Stimulated activated CD4-positive, alpha-beta T cell treated with anti-CD3 and anti-CD28 coated beads, TNF-alpha, amount 100 ng/mL, for 24 hours (primary cell): ENCODE measurements around the gene PET100.

Experiments
- DNase-seq, 3 experiments: peaks; one replicate each; pipeline ENCODE4 v3.0.0-alpha.2; 2020; ENCODE audit warnings: low read depth in 3 of 3

PET100 gene

GRCh38 chr19:7678971-7679751 lies 49.6 kb downstream of the PET100 start:
- DNase-seq: peak; percentile 35 to 64 (median 58)

GRCh38 chr19:7679771-7680605 lies 50.4 kb downstream of the PET100 start:
- no peak for DNase-seq

GRCh38 chr19:7680606-7681339 lies 51.2 kb downstream of the PET100 start, which contains the start of gene TRAPPC5:
TSS of gene TRAPPC5 (plus strand) at chr19:7680833. CDS start at chr19:7682254, 1,421 bp downstream.
- DNase-seq: peak; percentile 70 to 82 (median 73)
